NCI-H524 (cell line): Measurements from ENCODE around the gene PPHLN1.

Experiments used
- DNase-seq, 2 experiments: peaks; one replicate each; lab custom pipeline; 2025; lab: John Stamatoyannopoulos, UW

PPHLN1 gene

DNA sequence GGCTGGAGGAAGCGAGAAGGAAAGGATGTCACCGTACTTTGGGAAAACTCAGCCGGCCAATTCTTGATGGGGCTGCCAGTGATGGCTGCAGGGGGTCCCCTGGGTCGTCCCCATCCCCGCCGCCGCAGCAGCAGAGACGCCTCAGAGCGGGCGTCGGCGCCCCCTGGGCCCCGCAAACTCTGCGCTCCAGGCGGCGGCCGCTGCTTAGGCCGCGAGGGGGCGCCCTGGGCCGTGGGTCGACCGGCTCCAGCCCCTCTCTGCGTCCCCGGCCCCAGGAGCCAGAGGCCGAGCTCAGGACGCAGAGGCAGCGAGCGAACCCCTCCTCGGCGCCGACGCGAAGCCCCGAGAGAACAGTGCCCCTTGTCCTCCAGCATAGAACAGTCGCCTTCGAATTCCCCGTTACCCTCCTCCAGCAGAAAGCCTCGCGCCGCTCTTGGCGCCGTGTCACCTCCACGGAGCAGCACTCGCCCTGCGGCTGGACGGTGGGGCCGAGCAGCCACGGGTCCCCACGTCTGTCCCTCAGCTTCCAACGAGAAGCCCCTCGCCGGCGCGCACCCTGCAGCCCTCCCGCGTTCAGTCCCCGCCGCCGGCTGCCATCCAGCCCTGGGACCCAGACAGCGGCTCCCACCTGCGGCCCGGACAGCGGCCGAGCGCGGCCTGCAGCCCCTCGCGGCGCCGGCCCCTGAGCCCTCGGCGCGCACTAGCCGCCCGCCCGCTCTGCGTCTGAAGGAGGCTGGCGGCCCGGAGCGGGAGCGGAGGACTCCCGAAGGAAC, 157.0 kb downstream of the PPHLN1 start:
- peak; percentile 54 to 61 for DNase-seq

DNA sequence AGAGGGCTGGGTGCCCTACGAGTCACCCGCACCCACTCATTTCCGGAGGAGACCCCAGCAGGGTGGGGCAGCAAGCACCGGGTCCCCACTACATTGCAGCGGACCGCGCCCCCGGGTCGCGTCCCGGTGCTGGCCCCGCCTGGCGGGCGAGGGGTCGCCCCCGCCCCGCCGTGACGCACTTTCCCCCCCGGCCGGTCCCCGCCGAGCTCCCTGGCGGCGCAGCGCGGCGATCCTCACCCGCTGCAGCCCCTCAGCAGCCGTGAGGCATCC, 157.5 kb downstream of the PPHLN1 start:
- peak in 1 of 2 experiments; percentile 42 for DNase-seq

DNA sequence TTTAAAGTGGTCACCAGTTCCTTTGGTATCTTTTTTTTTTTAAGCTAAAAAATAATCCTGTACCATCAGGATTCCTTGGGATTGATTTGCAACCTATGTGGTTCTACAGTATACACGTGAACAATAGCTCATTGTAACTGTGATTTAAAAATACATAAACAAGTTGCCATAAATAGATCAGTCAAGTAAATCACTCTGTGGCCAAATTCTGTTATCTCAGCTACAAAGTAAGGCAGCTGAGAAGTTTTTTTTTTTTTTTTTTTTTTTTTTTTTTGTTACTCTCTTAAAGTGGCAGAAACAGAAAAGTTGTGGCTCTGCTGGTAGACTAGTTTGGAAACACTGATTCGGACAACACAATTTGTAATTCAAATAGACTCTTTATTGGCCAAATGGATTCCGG, 159.0 kb downstream of the PPHLN1 start:
- DNase-seq, result no peak

DNA sequence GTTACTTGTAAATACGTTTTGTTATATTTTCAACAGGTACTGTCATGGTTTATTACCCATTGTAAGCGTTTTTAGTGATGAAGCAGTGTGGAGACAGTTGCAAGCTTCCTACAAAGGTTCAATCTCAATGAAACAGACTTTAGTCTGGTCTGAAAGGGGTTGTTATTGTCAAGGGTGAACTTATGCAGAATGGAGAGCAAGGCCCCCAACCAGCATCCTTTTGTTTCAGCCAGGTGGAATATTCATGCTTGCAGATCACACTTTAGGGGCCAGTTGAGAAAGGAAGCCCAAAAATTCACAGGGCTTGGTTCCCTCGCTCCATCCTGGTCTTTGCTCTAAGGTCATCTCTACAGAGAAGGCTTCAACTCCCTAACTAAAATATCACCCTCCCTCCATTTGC, 159.9 kb downstream of the PPHLN1 start:
- DNase-seq, result no peak

GRCh38 chr12:42486407-42486806, 160.4 kb downstream of the PPHLN1 start:
- DNase-seq, result no peak

- peak in 1 of 2 experiments; percentile 25 for DNase-seq
Observed at GRCh38 chr12:42490261-42490842, 164.4 kb downstream of the PPHLN1 start.
